ENCODE measurements around the gene HMBS.
"Not testable (repeated sequence)": the region's sequence is repeated elsewhere in the genome, so short reads cannot be mapped to it uniquely, and the experiment has no call there.

Gene HMBS

GRCh38 chr11:119100994-119101758 is 16.5 kb downstream of the HMBS start:
- DNase-seq (ENCODE audit: low spot score), result no peak

- peak; percentile 79 for DNase-seq (ENCODE audit: low spot score)
These were observed 17.2 kb downstream of the HMBS start, which contains the start of gene DPAGT1 for GRCh38 chr11:119101759-119102423. Gene DPAGT1, minus strand, starts transcription at chr11:119101853. Its CDS starts 198 bp downstream, at chr11:119101655.

- DNase-seq (ENCODE audit: low spot score), result not testable (repeated sequence)
These were observed 18.5 kb downstream of the HMBS start for GRCh38 chr11:119103161-119103664.

- DNase-seq (ENCODE audit: low spot score), result no peak
These were observed 19.1 kb downstream of the HMBS start for GRCh38 chr11:119103793-119104192.

- DNase-seq (ENCODE audit: low spot score), result peak; percentile 97
These were observed 22.2 kb downstream of the HMBS start, which contains the start of gene C2CD2L for GRCh38 chr11:119106564-119107537. Gene C2CD2L, plus strand, starts transcription at chr11:119107344. Its CDS starts 398 bp downstream, at chr11:119107742.

GRCh38 chr11:119107538-119108145 is 23.0 kb downstream of the HMBS start:
- peak; percentile 57 for DNase-seq (ENCODE audit: low spot score)

GRCh38 chr11:119108146-119108856 is 23.6 kb downstream of the HMBS start:
- DNase-seq (ENCODE audit: low spot score), result peak; percentile 70

- no peak for DNase-seq (ENCODE audit: low spot score)
These were observed 24.2 kb downstream of the HMBS start for GRCh38 chr11:119108857-119109221.

GRCh38 chr11:119109843-119110242 is 25.2 kb downstream of the HMBS start:
- DNase-seq (ENCODE audit: low spot score), result no peak

- no peak for DNase-seq (ENCODE audit: low spot score)
These were observed 25.8 kb downstream of the HMBS start for GRCh38 chr11:119110439-119110838.

- DNase-seq (ENCODE audit: low spot score), result no peak
These were observed 26.8 kb downstream of the HMBS start for GRCh38 chr11:119111361-119111925.

- DNase-seq (ENCODE audit: low spot score), result no peak
These were observed 27.8 kb downstream of the HMBS start for GRCh38 chr11:119112314-119113020.

- DNase-seq (ENCODE audit: low spot score), result no peak
These were observed 29.0 kb downstream of the HMBS start for GRCh38 chr11:119113716-119114115.

GRCh38 chr11:119114351-119114750 is 29.7 kb downstream of the HMBS start:
- no peak for DNase-seq (ENCODE audit: low spot score)

- DNase-seq (ENCODE audit: low spot score), result no peak
These were observed 31.0 kb downstream of the HMBS start for GRCh38 chr11:119115484-119116234.

GRCh38 chr11:119116235-119116594 is 31.5 kb downstream of the HMBS start:
- DNase-seq (ENCODE audit: low spot score), result no peak

GRCh38 chr11:119116601-119117000 is 31.9 kb downstream of the HMBS start:
- DNase-seq (ENCODE audit: low spot score), result no peak

GRCh38 chr11:119117004-119117706 is 32.5 kb downstream of the HMBS start:
- DNase-seq (ENCODE audit: low spot score), result no peak

- no peak for DNase-seq (ENCODE audit: low spot score)
These were observed 33.5 kb downstream of the HMBS start for GRCh38 chr11:119118227-119118626.
